GM10266 (cell line): ENCODE data around the gene NUP98.

Source experiments
- DNase-seq: peaks from one replicate; pipeline ENCODE4 v3.0.0; 2012; ENCODE audit errors: extremely low spot score
- CTCF ChIP-seq: IDR thresholded peaks from 2 replicates; pipeline ENCODE4 v1.5.1; 2012; ENCODE audit warnings: mild to moderate bottlenecking, low read depth; ENCODE audit not compliant: control insufficient read depth, insufficient read depth; ENCODE audit errors: missing control alignments

The NUP98 gene

GRCh38 chr11:3671334-3672254, 125.8 kb downstream of the NUP98 start, which contains the start of gene CHRNA10:
Gene CHRNA10 (minus strand): TSS chr11:3671384. CDS start chr11:3671312, 72 bp downstream.
- DNase-seq, result no peak
- no peak for TF ChIP-seq CTCF

GRCh38 chr11:3669742-3670183, 127.6 kb downstream of the NUP98 start:
- no peak for DNase-seq
- TF ChIP-seq CTCF, result no peak

GRCh38 chr11:3669128-3669527, 128.2 kb downstream of the NUP98 start:
- DNase-seq, result no peak
- no peak for TF ChIP-seq CTCF

GRCh38 chr11:3667149-3668035, 130.0 kb downstream of the NUP98 start:
- no peak for TF ChIP-seq CTCF
- no peak for DNase-seq

- no peak for DNase-seq
- no peak for TF ChIP-seq CTCF
Observed at GRCh38 chr11:3666023-3666530, 131.3 kb downstream of the NUP98 start.

- DNase-seq, result peak; percentile 14
- TF ChIP-seq CTCF, result no peak
Observed at GRCh38 chr11:3665336-3666022, 131.9 kb downstream of the NUP98 start.
